GM23248 (cell line): ENCODE measurements around the gene SLC9B2.

Experiments
- EZH2 ChIP-seq: fragments of 200-600 bp; sonication (generic); IDR thresholded peaks from 2 replicates; pipeline ENCODE4 v1.6.1; 2018; ENCODE audit warnings: antibody characterized with exemption, mild to moderate bottlenecking; ENCODE audit not compliant: insufficient read depth, poor library complexity, severe bottlenecking
- EZH2phosphoT487 ChIP-seq: fragments of 200-600 bp; sonication (generic); IDR thresholded peaks from 2 replicates; pipeline ENCODE4 v1.6.1; 2018; ENCODE audit warnings: antibody characterized with exemption, moderate library complexity, mild to moderate bottlenecking, low read depth; ENCODE audit not compliant: insufficient read depth

DNA sequence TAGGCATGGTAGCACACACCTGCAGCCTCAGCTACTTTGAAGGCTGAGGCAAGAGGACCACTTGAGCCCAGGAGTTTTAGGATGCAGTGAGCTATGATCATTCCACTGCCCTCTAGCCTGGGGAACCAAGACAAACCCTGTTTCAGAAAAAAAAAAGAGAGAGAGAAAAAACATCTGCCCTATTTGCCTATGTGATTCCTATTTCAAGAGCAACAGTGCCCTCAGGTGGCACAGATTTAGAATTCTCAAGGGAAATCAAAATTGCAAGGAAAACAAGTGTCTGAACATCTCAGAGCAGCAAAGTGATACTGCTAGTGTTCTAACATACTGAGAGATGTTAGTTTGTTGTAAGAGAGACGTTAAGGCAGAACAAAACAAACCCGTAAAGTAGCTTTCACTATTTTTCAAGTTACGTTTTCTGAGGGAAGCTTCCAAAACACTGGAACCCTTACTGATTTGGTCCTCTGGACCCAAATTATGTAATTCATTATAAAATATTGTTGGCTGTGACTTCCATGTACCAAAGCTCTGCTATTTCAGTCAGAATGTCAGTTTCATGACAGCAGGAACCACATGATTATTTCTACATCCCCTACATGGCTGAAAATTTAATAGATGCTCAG, 15.2 kb upstream of the SLC9B2 start:
- no peak for TF ChIP-seq EZH2
- no peak for TF ChIP-seq EZH2phosphoT487
